Neural progenitor cell (in vitro differentiated cells): ENCODE results near the gene CD4. TPM values are rescaled to one million over a fixed set of nuclear protein-coding genes. Genes with fewer than 3 reads are reported as not detected.

ENCODE experiments used
- DNase-seq: peaks from one replicate; pipeline ENCODE4 v3.0.0-alpha.2; 2016; ENCODE audit warnings: low spot score
- H2AFZ ChIP-seq: fragments of 200-600 bp; sonication (generic); replicated peaks from 2 replicates; pipeline ENCODE4 v1.6.1; 2016; ENCODE audit warnings: antibody characterized with exemption
- H3F3A ChIP-seq: fragments of 200-600 bp; sonication (generic); 2 replicates; pipeline ENCODE4 v1.6.1; 2016; ENCODE audit warnings: antibody characterized with exemption, low read depth
- H3K27ac ChIP-seq: fragments of 200-600 bp; sonication (generic); 2 replicates; pipeline ENCODE4 v1.5.1; 2016; ENCODE audit warnings: mild to moderate bottlenecking
- H3K27me3 ChIP-seq: fragments of 200-600 bp; sonication (generic); 2 replicates; pipeline ENCODE4 v1.6.1; 2016; ENCODE audit warnings: mild to moderate bottlenecking, moderate library complexity
- H3K36me3 ChIP-seq: fragments of 200-600 bp; sonication (generic); 2 replicates; pipeline ENCODE4 v1.5.1; 2016
- H3K4me1 ChIP-seq: fragments of 200-600 bp; sonication (generic); 2 replicates; pipeline ENCODE4 v1.6.1; 2016; ENCODE audit warnings: mixed run types
- H3K4me2 ChIP-seq: fragments of 200-600 bp; sonication (generic); 2 replicates; pipeline ENCODE4 v1.6.1; 2016
- H3K4me3 ChIP-seq: fragments of 200-600 bp; sonication (generic); 2 replicates; pipeline ENCODE4 v1.5.1; 2016
- H3K79me2 ChIP-seq: fragments of 200-600 bp; sonication (generic); 2 replicates; pipeline ENCODE4 v1.6.1; 2016; ENCODE audit warnings: low read depth
- H3K9ac ChIP-seq: fragments of 200-600 bp; sonication (generic); 2 replicates; pipeline ENCODE4 v1.6.1; 2016
- H3K9me3 ChIP-seq: fragments of 200-600 bp; sonication (generic); 2 replicates; pipeline ENCODE4 v1.5.1; 2016; ENCODE audit warnings: low read depth
- H4K20me1 ChIP-seq: fragments of 200-600 bp; sonication (generic); 2 replicates; pipeline ENCODE4 v1.6.1; 2016; ENCODE audit warnings: low read depth
- H3K27ac Mint-ChIP-seq: 3 replicates; pipeline ENCODE4 v1.8.0; 2021; ENCODE audit warnings: mixed read lengths
- H3K27me3 Mint-ChIP-seq: 2 replicates; pipeline ENCODE4 v1.8.0; 2022; ENCODE audit warnings: low read depth, mild to moderate bottlenecking, inconsistent platforms, moderate library complexity, mixed read lengths; ENCODE audit not compliant: insufficient read depth
- H3K36me3 Mint-ChIP-seq: 3 replicates; pipeline ENCODE4 v1.8.0; 2021; ENCODE audit warnings: mixed read lengths
- H3K4me1 Mint-ChIP-seq: 3 replicates; pipeline ENCODE4 v1.8.0; 2021; ENCODE audit warnings: mixed read lengths
- H3K4me3 Mint-ChIP-seq: 3 replicates; pipeline ENCODE4 v1.8.0; 2021; ENCODE audit warnings: mild to moderate bottlenecking, moderate library complexity, mixed read lengths
- H3K9me3 Mint-ChIP-seq: 3 replicates; pipeline ENCODE4 v1.8.0; 2020; ENCODE audit warnings: mixed read lengths
- CTCF ChIP-seq: fragments of 200-600 bp; sonication (generic); IDR thresholded peaks from 2 replicates; pipeline ENCODE4 v1.5.1; 2017; ENCODE audit warnings: antibody characterized with exemption, mild to moderate bottlenecking
- EZH2 ChIP-seq: fragments of 200-600 bp; sonication (generic); IDR thresholded peaks from 2 replicates; pipeline ENCODE4 v1.6.1; 2017; ENCODE audit warnings: antibody characterized with exemption, mild to moderate bottlenecking, moderate library complexity
- EZH2phosphoT487 ChIP-seq: fragments of 200-600 bp; sonication (generic); IDR thresholded peaks from 2 replicates; pipeline ENCODE4 v1.6.1; 2017; ENCODE audit warnings: antibody characterized with exemption
- total RNA-seq: library from RNA; depleted of rRNA; stranded (reverse); fragments of >200 nt; gene quantifications from 2 replicates; pipeline ENCODE4 v1.2.3, GENCODE V29; 2015; ENCODE audit warnings: low replicate concordance

CD4 gene
- total RNA-seq, 1 donor from 2014 or later: 2.5 TPM

DNA sequence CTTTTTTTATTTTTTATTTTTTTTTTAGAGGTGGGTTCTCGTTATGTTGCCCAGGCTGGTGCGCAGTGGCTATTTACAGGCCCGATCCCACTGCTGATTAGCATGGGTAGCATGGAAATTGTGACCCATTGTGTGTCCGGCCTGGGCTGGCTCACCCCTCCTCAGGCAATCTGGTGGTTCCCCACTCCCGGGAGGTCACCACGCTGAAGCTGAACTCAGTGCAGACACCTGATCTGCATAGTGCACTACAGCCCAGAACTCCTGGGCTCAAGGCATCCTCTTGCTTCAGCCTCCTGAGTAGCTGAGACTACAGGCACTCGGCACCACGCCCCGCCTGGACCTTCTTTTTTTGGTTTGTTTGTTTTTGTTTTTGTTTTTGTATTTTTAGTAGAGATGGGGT lies 5.5 kb upstream of the CD4 start:
- H3K36me3 Mint-ChIP-seq: no peaks in the 10 kb centered on the region

DNA sequence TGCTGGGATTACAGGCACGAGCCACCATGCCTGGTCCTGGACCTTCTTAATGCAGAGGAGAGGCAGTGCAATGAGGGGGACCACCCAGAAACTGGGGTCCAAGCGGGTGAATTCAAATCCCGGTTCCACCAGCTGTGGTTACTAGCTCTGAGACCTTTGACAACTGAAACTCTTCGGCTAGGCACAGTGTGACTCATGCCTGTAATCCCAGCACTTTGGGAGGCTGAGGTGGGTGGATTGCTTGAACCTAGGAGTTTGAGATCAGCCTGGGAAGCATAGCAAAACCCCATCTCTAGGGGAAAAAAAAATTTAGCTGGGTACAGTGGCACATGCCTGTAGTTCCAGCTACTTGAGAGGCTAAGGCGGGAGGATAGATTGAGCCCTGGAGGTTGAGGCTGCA lies 5.0 kb upstream of the CD4 start:
- H3K4me3 ChIP-seq: no peak overlapping the region
- H3K9me3 ChIP-seq: no peaks in the 10 kb centered on the region
- TF ChIP-seq EZH2phosphoT487 (no peak), CTCF (no peak), EZH2 (no peak)
- DNase-seq: no peak
- Mint-ChIP-seq H3K4me1 (peaks cover 37% of the 10 kb centered on the region), H3K4me3 (no peak overlapping the region), H3K36me3 (no peaks in the 10 kb centered on the region), H3K27me3 (peaks cover 2% of the 10 kb centered on the region), H3K27ac (no peak overlapping the region), H3K9me3 (no peaks in the 10 kb centered on the region)
- no peak overlapping the region for H3K4me2 ChIP-seq
- H3K9ac ChIP-seq: no peak overlapping the region
- H2AFZ ChIP-seq: no peak overlapping the region
- no peaks in the 10 kb centered on the region for H4K20me1 ChIP-seq
- H3K27me3 ChIP-seq: no peaks in the 10 kb centered on the region
- no peaks in the 10 kb centered on the region for H3K36me3 ChIP-seq
- H3F3A ChIP-seq: peaks cover 25% of the 10 kb centered on the region
- H3K4me1 ChIP-seq: peaks cover 40% of the 10 kb centered on the region
- no peak overlapping the region for H3K27ac ChIP-seq
- no peaks in the 10 kb centered on the region for H3K79me2 ChIP-seq

More for the DNA sequence above, 5.5 kb upstream of the CD4 start:
- H3F3A ChIP-seq: peaks cover 29% of the 10 kb centered on the region
- H3K27me3 ChIP-seq: no peaks in the 10 kb centered on the region
- H2AFZ ChIP-seq: no peak overlapping the region
- Mint-ChIP-seq H3K4me3 (no peak overlapping the region), H3K4me1 (peaks cover 39% of the 10 kb centered on the region), H3K27ac (no peak overlapping the region), H3K9me3 (no peaks in the 10 kb centered on the region), H3K27me3 (peaks cover 5% of the 10 kb centered on the region)
- H3K79me2 ChIP-seq: no peaks in the 10 kb centered on the region
- no peak overlapping the region for H3K9ac ChIP-seq
- no peak for DNase-seq
- H3K27ac ChIP-seq: no peak overlapping the region
- H3K36me3 ChIP-seq: no peaks in the 10 kb centered on the region
- H3K4me2 ChIP-seq: no peak overlapping the region
- TF ChIP-seq CTCF (no peak), EZH2phosphoT487 (no peak), EZH2 (no peak)
- H3K9me3 ChIP-seq: no peaks in the 10 kb centered on the region
- H4K20me1 ChIP-seq: no peaks in the 10 kb centered on the region
- H3K4me3 ChIP-seq: no peak overlapping the region
- H3K4me1 ChIP-seq: peaks cover 40% of the 10 kb centered on the region

GRCh38 chr12:6784761-6785160 lies 4.6 kb upstream of the CD4 start:
- TF ChIP-seq EZH2 (no peak), EZH2phosphoT487 (no peak), CTCF (no peak)
- H3K4me2 ChIP-seq: no peak overlapping the region
- no peak overlapping the region for H3K9ac ChIP-seq
- H3K27ac ChIP-seq: no peak overlapping the region
- no peak overlapping the region for H2AFZ ChIP-seq
- H3K27me3 ChIP-seq: no peaks in the 10 kb centered on the region
- H3K79me2 ChIP-seq: no peaks in the 10 kb centered on the region
- Mint-ChIP-seq H3K4me3 (no peak overlapping the region), H3K9me3 (no peaks in the 10 kb centered on the region), H3K4me1 (peaks cover 37% of the 10 kb centered on the region), H3K27me3 (peaks cover 2% of the 10 kb centered on the region), H3K36me3 (no peaks in the 10 kb centered on the region), H3K27ac (no peak overlapping the region)
- H4K20me1 ChIP-seq: no peaks in the 10 kb centered on the region
- no peaks in the 10 kb centered on the region for H3K9me3 ChIP-seq
- peaks cover 40% of the 10 kb centered on the region for H3K4me1 ChIP-seq
- DNase-seq: no peak
- peaks cover 21% of the 10 kb centered on the region for H3F3A ChIP-seq
- no peaks in the 10 kb centered on the region for H3K36me3 ChIP-seq
- no peak overlapping the region for H3K4me3 ChIP-seq
